Gastroesophageal sphincter (tissue), 4 donors: ENCODE measurements around the gene PIK3CD. TPM values are rescaled to one million over a fixed set of nuclear protein-coding genes. Genes with fewer than 3 reads are reported as not detected.
A peak's percentile ranks its signal among the peaks of the same experiment; 100 is the strongest.

Experiments
- ATAC-seq: fragments of 150-250 bp; one replicate; pipeline ENCODE4 v1.9.1; 2016; ENCODE audit warnings: mild to moderate bottlenecking, moderate library complexity
- H3K27ac ChIP-seq, 4 donors: fragments of 200-600 bp; sonication (generic) in 3 of 4; 1 replicate in 3 of 4; 2 replicates in 1 of 4; pipeline ENCODE4 v1.5.1; 2016 to 2019
- H3K27me3 ChIP-seq: fragments of 200-600 bp; sonication (generic); one replicate; pipeline ENCODE4 v1.5.1; 2019
- H3K36me3 ChIP-seq, 2 donors: fragments of 200-600 bp; sonication (generic); one replicate each; pipeline ENCODE4 v1.5.1; 2019; ENCODE audit warnings: control low read depth in 1 of 2
- H3K4me1 ChIP-seq, 3 donors: fragments of 200-600 bp; sonication (generic); 1 replicate in 2 of 3; 2 replicates in 1 of 3; pipeline ENCODE4 v1.5.1; 2016 to 2019; ENCODE audit warnings: control low read depth in 2 of 3
- H3K4me3 ChIP-seq, 2 donors: fragments of 200-600 bp; sonication (generic); one replicate each; pipeline ENCODE4 v1.5.1; 2019; ENCODE audit warnings: mild to moderate bottlenecking in 1 of 2, moderate library complexity in 1 of 2
- H3K9me3 ChIP-seq, 3 donors: fragments of 200-600 bp; sonication (generic); one replicate each; pipeline ENCODE4 v1.5.1; 2017 to 2019; ENCODE audit warnings: control low read depth in 2 of 3
- EP300 ChIP-seq: sonication (generic); formaldehyde crosslinking; IDR thresholded peaks from one replicate; pipeline ENCODE4 v1.6.1; 2017; ENCODE audit warnings: antibody characterized with exemption, mild to moderate bottlenecking
- POLR2A ChIP-seq, 2 donors: fragments of 450-650 bp; IDR thresholded peaks; one replicate each; pipeline ENCODE4 v1.6.1; 2017; ENCODE audit warnings: antibody characterized with exemption in 2 of 2, mild to moderate bottlenecking in 2 of 2, moderate library complexity in 1 of 2
- POLR2AphosphoS5 ChIP-seq: sonication (generic); formaldehyde crosslinking; IDR thresholded peaks from one replicate; pipeline ENCODE4 v1.6.1; 2017; ENCODE audit warnings: antibody characterized with exemption
- WGBS, 2 donors: methylation state at CpG; one replicate each; pipeline ENCODE4 v1.1.5; 2018; ENCODE audit warnings: low coverage in 1 of 2; 5-methylcytosine and 5-hydroxymethylcytosine counted together
- total RNA-seq, 4 donors: library from RNA; depleted of rRNA; stranded (reverse); fragments of >200 nt; gene quantifications; one replicate each; pipeline ENCODE4 v1.1.0, GENCODE V29; 2016
- TF ChIP-seq, protein P1 (sequence below), 4 experiments: fragments of 200-600 bp in 2 of 4; fragments of 450-650 bp in 2 of 4; sonication (generic) in 1 of 4; IDR thresholded peaks; one replicate each; pipeline ENCODE4 v1.5.1; 2017 to 2019; ENCODE audit warnings: antibody characterized with exemption in 4 of 4, mild to moderate bottlenecking in 2 of 4, moderate library complexity in 2 of 4

The PIK3CD gene
- total RNA-seq, 4 donors from 2014 or later, result 8.2 to 18.2 (median 15.4) TPM

DNA sequence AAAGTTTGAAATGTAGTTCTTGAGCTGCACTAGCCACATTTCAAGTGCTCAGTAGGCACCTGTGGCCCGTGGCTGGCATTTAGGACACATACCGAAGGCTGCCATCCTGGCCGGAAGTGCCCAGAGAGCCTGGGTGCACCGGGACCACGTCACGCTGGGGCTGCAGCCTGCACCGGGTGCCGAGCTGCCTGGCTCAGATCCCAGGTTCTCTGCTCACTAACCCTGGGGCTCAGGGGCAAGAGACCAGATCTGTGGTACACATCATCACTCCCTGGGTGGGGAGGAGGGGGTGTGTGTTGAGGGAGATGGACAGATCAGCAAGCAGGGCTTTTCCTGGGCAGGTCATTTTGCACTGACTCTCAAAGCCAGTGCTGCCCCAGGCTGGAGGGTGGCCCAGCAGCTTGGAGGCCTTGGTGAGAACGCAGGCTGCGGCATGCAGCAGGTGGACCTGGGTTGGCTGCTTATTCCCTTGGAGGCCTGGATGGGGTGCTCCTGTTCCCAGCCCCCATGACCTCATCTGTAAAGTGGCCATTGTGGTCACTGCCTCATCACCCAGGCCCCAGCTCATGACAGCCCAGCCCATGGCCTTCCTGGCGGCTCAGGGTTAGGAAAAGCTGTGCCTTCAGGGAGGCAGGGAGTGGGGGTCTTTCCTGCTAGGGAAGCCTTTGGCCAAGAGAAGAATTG lies 39.2 kb upstream of the PIK3CD start:
- no peak for ATAC-seq
- peaks cover 0 to 5% (median 0%) of the 10 kb centered on the region in 3 donors for H3K4me1 ChIP-seq
- no peaks in the 10 kb centered on the region for H3K27me3 ChIP-seq
- no peak overlapping the region for H3K4me3 ChIP-seq
- H3K27ac ChIP-seq, result no peak overlapping the region
- 90 to 100% methylated on average over 2 of the region's 11 CpGs for WGBS, 2 donors
- peaks cover 0 to 69% of the 10 kb centered on the region in 2 donors for H3K36me3 ChIP-seq
- no peaks in the 10 kb centered on the region for H3K9me3 ChIP-seq
- TF ChIP-seq POLR2A (IDR thresholded peaks at IDR 0.05) (no peak), EP300 (no peak), POLR2AphosphoS5 (no peak)
- TF ChIP-seq, protein P1, sequence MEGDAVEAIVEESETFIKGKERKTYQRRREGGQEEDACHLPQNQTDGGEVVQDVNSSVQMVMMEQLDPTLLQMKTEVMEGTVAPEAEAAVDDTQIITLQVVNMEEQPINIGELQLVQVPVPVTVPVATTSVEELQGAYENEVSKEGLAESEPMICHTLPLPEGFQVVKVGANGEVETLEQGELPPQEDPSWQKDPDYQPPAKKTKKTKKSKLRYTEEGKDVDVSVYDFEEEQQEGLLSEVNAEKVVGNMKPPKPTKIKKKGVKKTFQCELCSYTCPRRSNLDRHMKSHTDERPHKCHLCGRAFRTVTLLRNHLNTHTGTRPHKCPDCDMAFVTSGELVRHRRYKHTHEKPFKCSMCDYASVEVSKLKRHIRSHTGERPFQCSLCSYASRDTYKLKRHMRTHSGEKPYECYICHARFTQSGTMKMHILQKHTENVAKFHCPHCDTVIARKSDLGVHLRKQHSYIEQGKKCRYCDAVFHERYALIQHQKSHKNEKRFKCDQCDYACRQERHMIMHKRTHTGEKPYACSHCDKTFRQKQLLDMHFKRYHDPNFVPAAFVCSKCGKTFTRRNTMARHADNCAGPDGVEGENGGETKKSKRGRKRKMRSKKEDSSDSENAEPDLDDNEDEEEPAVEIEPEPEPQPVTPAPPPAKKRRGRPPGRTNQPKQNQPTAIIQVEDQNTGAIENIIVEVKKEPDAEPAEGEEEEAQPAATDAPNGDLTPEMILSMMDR (IDR thresholded peaks at IDR 0.05), result no peak

DNA sequence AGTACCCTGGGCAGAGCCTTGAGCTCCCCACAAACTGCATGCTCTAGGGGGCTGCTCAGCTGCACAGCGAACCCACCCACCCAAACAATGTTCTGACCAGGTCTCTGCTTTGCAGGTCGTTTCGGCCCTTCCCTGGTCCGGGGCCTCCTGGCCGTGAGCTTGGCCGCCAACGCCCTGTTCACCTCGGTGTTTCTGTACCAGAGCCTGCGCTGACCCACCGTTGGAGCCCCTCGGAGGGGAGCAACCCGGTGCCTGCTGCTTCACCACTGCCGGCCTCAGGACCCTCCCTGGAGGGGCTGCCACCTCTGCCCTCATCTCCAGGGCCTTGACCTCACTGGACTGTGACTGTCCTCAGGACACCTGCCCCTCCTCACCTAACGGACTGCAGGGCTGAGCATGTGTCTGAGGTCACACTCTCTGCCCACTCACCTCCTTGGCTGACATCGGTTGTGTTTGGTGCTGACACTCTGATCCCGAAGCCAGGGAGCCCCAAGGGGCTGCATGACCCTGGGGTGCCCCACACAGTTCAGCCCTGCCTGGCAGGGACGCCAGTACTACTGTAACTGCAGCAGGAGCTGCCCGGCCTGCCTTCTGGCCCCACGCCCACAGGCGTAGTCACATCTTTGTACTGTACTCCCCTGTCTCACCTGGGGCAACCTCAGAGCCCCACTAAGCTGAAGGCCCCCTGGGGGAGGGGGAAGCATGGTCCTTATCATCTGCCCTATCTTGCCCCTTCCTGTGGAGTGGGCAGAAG lies 38.5 kb upstream of the PIK3CD start:
- peaks cover 5% of the 10 kb centered on the region for H3K27me3 ChIP-seq
- 90% methylated on average over 8 of the region's 20 CpGs; no CpG with 5 or more reads in 1 of the 2 donors for WGBS, 2 donors
- H3K4me3 ChIP-seq, result no peak overlapping the region
- H3K27ac ChIP-seq, result no peak overlapping the region
- no peaks in the 10 kb centered on the region for H3K9me3 ChIP-seq
- TF ChIP-seq POLR2AphosphoS5, result no peak
- no peak for TF ChIP-seq EP300
- no peak for TF ChIP-seq POLR2A (IDR thresholded peaks at IDR 0.05)
- TF ChIP-seq, protein P1 (IDR thresholded peaks at IDR 0.05), result no peak
- H3K4me1 ChIP-seq, result peaks cover 0 to 5% (median 0%) of the 10 kb centered on the region in 3 donors
- H3K36me3 ChIP-seq, result peaks cover 0 to 61% of the 10 kb centered on the region in 2 donors
- peak; percentile 10 for ATAC-seq

DNA sequence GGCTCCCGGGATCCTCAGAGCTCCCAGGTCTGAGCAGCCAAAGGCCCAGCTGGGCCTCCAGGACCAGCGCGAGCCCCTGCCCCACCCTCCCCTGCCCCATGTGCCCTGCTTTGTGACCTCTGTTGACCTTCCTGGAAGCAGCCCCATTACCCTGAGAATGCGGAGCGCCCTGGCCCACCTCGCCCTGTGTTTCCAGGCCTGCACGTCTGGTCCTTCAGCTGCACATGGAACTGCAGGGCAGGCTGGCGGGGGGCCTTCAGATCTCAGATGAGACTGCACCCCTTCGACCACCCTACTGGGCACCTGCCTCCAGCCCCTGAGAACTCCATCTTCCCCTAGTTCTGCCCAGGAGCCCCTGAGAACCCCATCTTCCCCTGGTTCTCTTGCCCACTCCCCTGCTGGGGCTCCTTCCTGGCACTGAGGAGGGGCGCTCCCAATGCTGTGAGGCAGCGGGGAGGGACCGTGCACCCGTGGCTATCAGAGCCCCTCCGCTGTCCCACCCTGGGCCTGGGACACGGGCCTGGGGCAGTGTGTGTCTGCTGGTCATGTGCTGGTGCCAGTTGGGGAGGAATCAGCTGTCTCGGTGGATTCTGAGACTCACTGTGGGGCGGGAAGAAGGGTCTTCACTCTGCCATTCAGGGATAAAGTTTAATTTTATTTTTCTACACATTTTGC lies 37.8 kb upstream of the PIK3CD start:
- H3K27ac ChIP-seq, result no peak overlapping the region
- no peaks in the 10 kb centered on the region for H3K9me3 ChIP-seq
- H3K36me3 ChIP-seq, result peaks cover 0 to 54% of the 10 kb centered on the region in 2 donors
- H3K27me3 ChIP-seq, result peaks cover 10% of the 10 kb centered on the region
- no peak for ATAC-seq
- WGBS, 2 donors, result 60 to 100% methylated on average over 1 to 4 of the region's 17 CpGs
- H3K4me1 ChIP-seq, result peaks cover 0 to 5% (median 0%) of the 10 kb centered on the region in 3 donors
- H3K4me3 ChIP-seq, result no peak overlapping the region
- TF ChIP-seq, protein P1 (IDR thresholded peaks at IDR 0.05), result no peak
- TF ChIP-seq POLR2A (IDR thresholded peaks at IDR 0.05) (no peak), EP300 (no peak), POLR2AphosphoS5 (no peak)

DNA sequence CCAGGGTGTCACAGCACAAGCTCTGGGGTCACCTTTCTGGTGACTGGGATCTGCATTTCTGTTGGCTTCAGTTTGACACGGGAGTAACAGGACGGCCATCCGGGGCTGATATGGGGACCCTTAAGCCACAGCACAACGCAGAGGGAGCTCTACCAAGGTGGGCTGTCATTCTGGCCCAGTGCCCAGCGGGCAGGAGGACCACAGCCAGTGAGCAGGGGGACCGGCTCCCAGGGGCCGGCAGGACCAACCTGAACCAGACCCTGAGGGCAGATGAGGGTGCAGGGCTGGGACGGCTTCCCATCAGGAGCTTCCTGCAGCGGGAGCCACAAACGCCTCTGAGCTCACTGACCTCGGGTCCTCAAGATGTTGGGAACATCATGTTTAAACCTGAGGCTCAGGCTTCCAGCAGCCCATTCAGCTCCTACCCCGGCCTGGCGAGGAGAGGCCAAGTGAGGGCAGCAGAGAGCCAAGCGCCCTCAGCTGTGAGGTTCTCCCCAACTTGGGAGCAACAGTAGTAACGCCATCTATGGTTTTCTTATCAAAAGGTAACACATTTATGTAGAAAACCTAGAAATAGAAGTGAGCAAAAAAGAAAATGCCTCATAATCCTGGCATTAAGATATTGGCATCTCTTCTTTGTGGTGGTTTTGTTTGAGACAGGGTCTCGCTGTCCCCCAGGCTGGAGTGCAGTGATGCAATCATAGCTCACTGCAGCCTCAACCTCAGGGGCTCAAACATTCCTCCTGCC lies 36.0 kb upstream of the PIK3CD start:
- TF ChIP-seq POLR2AphosphoS5, result no peak
- no peak for TF ChIP-seq POLR2A (IDR thresholded peaks at IDR 0.05)
- TF ChIP-seq, protein P1 (IDR thresholded peaks at IDR 0.05), result peak in 3 of 4 experiments; percentile 15 to 56 (median 37)
- peak; percentile 49 for ATAC-seq
- H3K4me1 ChIP-seq, result peaks cover 0 to 5% (median 0%) of the 10 kb centered on the region in 3 donors
- peaks cover 28% of the 10 kb centered on the region for H3K27me3 ChIP-seq
- no peaks in the 10 kb centered on the region for H3K9me3 ChIP-seq
- H3K4me3 ChIP-seq, result no peak overlapping the region
- peaks cover 0 to 37% of the 10 kb centered on the region in 2 donors for H3K36me3 ChIP-seq
- WGBS, 2 donors, result 26 to 27% methylated on average over 5 to 7 of the region's 16 CpGs
- H3K27ac ChIP-seq, result no peak overlapping the region
